A673 (cell line): ENCODE results near the gene AKAP12.

Source experiments
- CTCF ChIP-seq: fragments of 300-800, 200-600 bp; sonication (generic); conservative IDR thresholded peaks from 2 replicates; pipeline ENCODE4 v1.5.1; 2017; ENCODE audit warnings: low read depth, mild to moderate bottlenecking, antibody characterized with exemption, low read length, moderate library complexity, mixed read lengths
- EZH2 ChIP-seq: fragments of 200-600 bp; sonication (generic); IDR thresholded peaks from 2 replicates; pipeline ENCODE4 v1.6.1; 2017; ENCODE audit warnings: borderline replicate concordance, low read depth, mild to moderate bottlenecking, mixed read lengths, antibody characterized with exemption, low read length; ENCODE audit not compliant: poor library complexity, severe bottlenecking

GRCh38 chr6:151225919-151226318 is 13.8 kb upstream of the AKAP12 start:
- no peak for TF ChIP-seq CTCF
- no peak for TF ChIP-seq EZH2
